Choroid plexus epithelial cell (primary cell): Measurements from ENCODE around the gene TOM1.
A peak's percentile ranks its signal among the peaks of the same experiment; 100 is the strongest.

Experiments
- DNase-seq: peaks from one replicate; pipeline ENCODE4 v3.0.0-alpha.2; 2010; ENCODE audit warnings: low read depth
- H3K4me3 ChIP-seq: 2 replicates; pipeline ENCODE4 v1.5.1; 2011; ENCODE audit warnings: low read depth, mild to moderate bottlenecking, control low read depth, low read length, moderate library complexity
- CTCF ChIP-seq: conservative IDR thresholded peaks from 2 replicates; pipeline ENCODE4 v1.5.1; 2011; ENCODE audit warnings: low read depth, mild to moderate bottlenecking, control low read depth, inconsistent platforms, low read length, moderate library complexity

The TOM1 gene

GRCh38 chr22:35292786-35293185 lies 6.9 kb upstream of the TOM1 start:
- no peak for TF ChIP-seq CTCF
- no peak for DNase-seq
- H3K4me3 ChIP-seq: no peak overlapping the region

- TF ChIP-seq CTCF: no peak
- H3K4me3 ChIP-seq: no peak overlapping the region
- DNase-seq: no peak
Observed at GRCh38 chr22:35296051-35296450, 3.6 kb upstream of the TOM1 start.

GRCh38 chr22:35299217-35299672 lies 449 bp upstream of the TOM1 start:
- DNase-seq: peak; percentile 34
- peak; percentile 2 for TF ChIP-seq CTCF
- peak overlapping the region; percentile 90 for H3K4me3 ChIP-seq

GRCh38 chr22:35301372-35301874 lies 1.7 kb downstream of the TOM1 start:
- TF ChIP-seq CTCF: no peak
- peak overlapping the region; percentile 90 for H3K4me3 ChIP-seq
- DNase-seq: peak; percentile 99

GRCh38 chr22:35303029-35303624 lies 3.4 kb downstream of the TOM1 start:
- TF ChIP-seq CTCF: no peak
- no peak overlapping the region for H3K4me3 ChIP-seq
- DNase-seq: peak; percentile 79

GRCh38 chr22:35305525-35306070 lies 5.9 kb downstream of the TOM1 start:
- DNase-seq: peak; percentile 47
- TF ChIP-seq CTCF: no peak
- H3K4me3 ChIP-seq: no peak overlapping the region
